HG03442 (cell line): ENCODE data around the gene BAIAP2L1.
"Not testable (repeated sequence)": the region's sequence is repeated elsewhere in the genome, so short reads cannot be mapped to it uniquely, and the experiment has no call there.

Source experiments
- ATAC-seq: cut with Tn5 transposase; IDR thresholded peaks from one replicate; pipeline ENCODE4 v1.9.1; 2021; ENCODE audit warnings: mild to moderate bottlenecking, moderate library complexity; ENCODE audit not compliant: unreplicated experiment

Gene BAIAP2L1

DNA sequence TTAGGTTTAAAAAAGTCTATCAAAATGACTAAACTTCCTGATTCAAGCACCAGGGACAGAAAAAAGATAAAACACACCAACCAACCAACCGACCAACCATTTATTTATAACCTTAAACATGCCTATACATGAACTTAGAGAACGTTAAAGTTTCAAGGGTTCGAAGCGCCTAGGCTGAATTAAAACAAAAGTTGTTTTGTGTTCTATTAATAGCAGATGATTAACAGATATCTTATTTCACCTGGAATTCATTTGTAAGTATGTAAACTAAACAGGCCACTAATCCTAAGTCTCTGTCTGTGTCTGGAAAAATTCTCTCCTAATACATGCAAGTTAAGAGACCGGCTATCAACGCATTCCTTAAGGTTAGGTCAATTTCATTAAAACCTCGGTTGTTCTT lies 1.4 kb downstream of the BAIAP2L1 start:
- ATAC-seq = no peak

GRCh38 chr7:98398567-98399372 lies 2.1 kb downstream of the BAIAP2L1 start:
- no peak for ATAC-seq

- no peak for ATAC-seq
Observed at GRCh38 chr7:98396768-98397167, 4.1 kb downstream of the BAIAP2L1 start.

GRCh38 chr7:98395951-98396350 lies 4.9 kb downstream of the BAIAP2L1 start:
- no peak for ATAC-seq

- no peak for ATAC-seq
Observed at GRCh38 chr7:98395481-98395880, 5.4 kb downstream of the BAIAP2L1 start.

DNA sequence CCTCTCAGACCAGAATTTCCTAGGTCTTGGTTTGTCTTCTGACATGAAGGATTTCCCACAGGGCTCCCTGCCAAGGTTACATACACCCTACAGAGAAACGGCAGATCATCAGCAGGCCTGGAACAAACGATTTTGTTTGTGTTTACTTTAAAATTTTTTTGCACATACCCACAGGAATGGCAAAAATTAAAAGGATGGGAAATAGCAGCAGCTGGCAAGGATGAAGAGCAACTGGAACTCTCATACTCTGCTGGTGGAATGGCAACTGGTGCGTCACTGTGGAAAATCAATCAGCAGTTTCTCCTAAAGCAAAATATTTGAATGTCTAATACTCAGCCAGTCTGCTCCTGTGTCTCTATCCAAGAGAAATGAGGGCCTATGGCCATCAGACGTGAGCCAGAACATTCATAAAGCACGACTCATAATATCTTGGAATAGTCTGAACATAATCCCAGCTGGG lies 6.5 kb downstream of the BAIAP2L1 start:
- ATAC-seq = no peak

- no peak for ATAC-seq
Observed at GRCh38 chr7:98387544-98388226, 13.2 kb downstream of the BAIAP2L1 start.

GRCh38 chr7:98387131-98387530 lies 13.8 kb downstream of the BAIAP2L1 start:
- ATAC-seq = no peak

GRCh38 chr7:98385532-98385931 lies 15.4 kb downstream of the BAIAP2L1 start:
- ATAC-seq = not testable (repeated sequence)

GRCh38 chr7:98378210-98378819 lies 22.6 kb downstream of the BAIAP2L1 start:
- no peak for ATAC-seq

GRCh38 chr7:98376711-98377110 lies 24.2 kb downstream of the BAIAP2L1 start:
- no peak for ATAC-seq

DNA sequence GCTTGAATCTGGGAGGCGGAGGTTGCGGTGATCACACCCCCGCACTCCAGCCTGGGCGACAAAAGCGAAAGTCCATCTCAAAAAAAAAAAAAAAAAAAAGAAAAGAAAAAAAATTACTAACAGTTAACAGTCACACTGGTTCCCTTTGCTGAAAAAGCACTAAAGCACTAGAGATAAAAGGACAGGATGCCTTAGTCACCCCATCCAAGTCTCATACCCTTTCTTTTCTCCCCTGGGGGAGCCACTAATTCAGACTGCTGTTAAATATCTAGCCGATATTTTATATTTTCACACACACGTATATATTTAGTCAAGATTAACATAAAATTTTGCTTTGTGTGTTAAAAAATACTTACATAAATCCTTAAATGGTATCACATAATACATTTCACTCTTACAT lies 25.2 kb downstream of the BAIAP2L1 start:
- no peak for ATAC-seq

DNA sequence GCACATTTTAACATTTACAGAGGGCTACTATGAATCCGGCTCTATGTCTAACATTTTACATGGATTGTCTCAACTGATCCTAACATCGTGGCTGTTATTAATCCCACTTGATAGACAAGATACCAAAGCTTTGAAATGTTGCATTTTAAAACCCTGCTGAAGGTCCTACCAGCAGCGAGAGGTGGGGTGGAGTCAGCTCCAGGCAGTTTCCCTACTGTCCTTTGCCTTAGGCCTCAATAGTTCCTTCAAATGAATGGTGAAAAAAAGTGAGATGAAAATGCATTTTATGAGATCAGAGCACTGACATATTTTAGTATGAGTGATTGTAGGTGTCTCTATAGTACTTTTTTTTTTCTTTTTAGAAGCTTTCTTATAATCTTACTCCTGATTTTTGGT lies 26.6 kb downstream of the BAIAP2L1 start:
- ATAC-seq = no peak

DNA sequence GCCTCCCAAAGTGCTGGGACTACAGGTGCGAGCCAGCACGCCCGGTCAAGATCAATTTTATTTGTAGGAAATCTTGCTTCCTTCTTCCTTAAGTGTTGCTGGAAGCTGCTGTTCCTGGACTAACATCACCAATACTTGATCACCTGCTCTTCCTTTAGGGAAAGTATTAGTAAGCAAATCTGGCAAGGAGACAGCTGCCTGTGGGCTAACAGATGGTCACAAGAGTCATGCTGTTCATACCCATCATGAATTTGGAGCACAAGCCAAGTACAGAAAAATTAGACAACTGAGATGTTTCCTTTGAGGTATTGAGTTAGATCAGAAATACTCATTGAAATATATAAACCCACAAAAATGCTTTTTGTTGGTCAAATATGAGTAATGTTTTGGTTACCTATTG lies 27.9 kb downstream of the BAIAP2L1 start:
- no peak for ATAC-seq

DNA sequence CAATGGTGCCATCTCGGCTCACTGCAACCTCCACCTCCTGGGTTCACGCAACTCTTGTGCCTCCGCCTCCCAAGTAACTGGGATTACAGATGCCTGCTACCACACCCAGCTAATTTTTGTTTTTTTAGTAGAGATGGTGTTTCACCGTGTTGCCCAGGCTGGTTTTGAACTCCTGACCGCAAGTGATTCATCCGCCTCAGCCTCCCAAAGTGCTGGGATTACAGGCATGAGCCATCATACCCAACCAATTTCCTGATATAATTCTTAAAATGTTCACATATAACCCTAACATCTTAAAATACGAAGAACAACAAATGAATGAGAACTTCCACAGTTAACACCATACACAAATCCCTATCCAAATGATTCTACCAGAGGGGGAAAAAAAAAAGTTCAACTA lies 31.2 kb downstream of the BAIAP2L1 start:
- ATAC-seq = no peak

- no peak for ATAC-seq
Observed at GRCh38 chr7:98368716-98369115, 32.2 kb downstream of the BAIAP2L1 start.

GRCh38 chr7:98366562-98366938 lies 34.3 kb downstream of the BAIAP2L1 start:
- ATAC-seq = no peak

GRCh38 chr7:98365863-98366561 lies 34.9 kb downstream of the BAIAP2L1 start:
- no peak for ATAC-seq

DNA sequence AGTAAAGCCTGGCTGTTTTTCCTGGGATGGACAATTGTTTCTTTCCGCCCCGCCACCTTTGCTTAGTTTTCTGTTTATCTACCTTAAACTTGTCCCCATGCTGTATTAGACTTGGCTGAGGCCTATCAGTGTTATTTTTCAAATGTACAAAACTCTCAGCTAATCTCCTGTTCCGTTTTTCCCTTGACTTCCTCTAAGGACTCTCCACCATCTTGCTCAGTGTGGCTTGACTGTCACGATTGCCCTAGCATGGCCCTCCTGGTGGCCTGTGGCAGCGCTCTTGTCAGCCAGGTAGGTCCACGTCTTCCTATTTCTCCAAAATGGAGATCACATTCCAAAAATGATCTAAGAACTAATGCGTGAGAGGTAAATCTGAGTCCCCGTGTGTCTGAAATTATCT lies 36.7 kb downstream of the BAIAP2L1 start:
- no peak for ATAC-seq

- no peak for ATAC-seq
Observed at GRCh38 chr7:98362517-98362916, 38.4 kb downstream of the BAIAP2L1 start.
